PC-9 (cell line): ENCODE measurements around the gene ANKRD24. TPM values are rescaled to one million over a fixed set of nuclear protein-coding genes. Genes with fewer than 3 reads are reported as not detected.

Experiments used
- BruUV-seq: library from RNA; stranded (reverse); fragments of 400-500 nt; replicated peaks from 2 replicates; lab custom pipeline; 2021; lab: Mats Ljungman, UMichigan
- CTCF ChIA-PET: fragments of 300-600 bp; sonication (Branson Sonifier 250); formaldehyde crosslinking; loops from one replicate; lab custom pipeline; 2022; ENCODE audit warnings: antibody characterized with exemption; lab: Charles Lee
- POLR2A ChIA-PET: fragments of 300-600 bp; sonication (Branson Sonifier 250); formaldehyde crosslinking; loops from one replicate; lab custom pipeline; 2022; ENCODE audit warnings: antibody characterized with exemption; ENCODE audit not compliant: unreplicated experiment; lab: Charles Lee
- DNase-seq, 2 experiments: peaks; one replicate each; pipeline versions ENCODE4 v3.0.0 to v3.0.0-alpha.2; 2015 to 2022; ENCODE audit warnings: mixed read lengths in 1 of 2
- H2AFZ ChIP-seq: fragments of 200-600 bp; sonication (generic); 2 replicates; pipeline ENCODE4 v1.8.1; 2017; ENCODE audit warnings: antibody characterized with exemption
- H3F3A ChIP-seq: fragments of 200-600 bp; sonication (generic); 2 replicates; pipeline ENCODE4 v1.8.1; 2017; ENCODE audit warnings: antibody characterized with exemption, mild to moderate bottlenecking, low read depth; ENCODE audit not compliant: insufficient read depth
- H3K27ac ChIP-seq: fragments of 200-600 bp; sonication (generic); 2 replicates; pipeline ENCODE4 v1.6.1; 2016; ENCODE audit warnings: mixed run types
- H3K27me3 ChIP-seq: fragments of 200-600 bp; sonication (generic); 2 replicates; pipeline ENCODE4 v1.6.1; 2016; ENCODE audit warnings: low read depth, mixed run types; ENCODE audit not compliant: insufficient read depth
- H3K36me3 ChIP-seq: fragments of 200-600 bp; sonication (generic); 2 replicates; pipeline ENCODE4 v1.6.1; 2016; ENCODE audit warnings: low read depth, mixed run types
- H3K4me1 ChIP-seq: fragments of 200-600 bp; sonication (generic); replicated peaks from 2 replicates; pipeline ENCODE4 v1.6.1; 2016; ENCODE audit warnings: mixed run types; ENCODE audit not compliant: insufficient read depth
- H3K4me2 ChIP-seq: fragments of 200-600 bp; sonication (generic); 2 replicates; pipeline ENCODE4 v1.6.1; 2017; ENCODE audit warnings: mixed run types
- H3K4me3 ChIP-seq: fragments of 200-600 bp; sonication (generic); 2 replicates; pipeline ENCODE4 v1.6.1; 2016; ENCODE audit warnings: mixed run types
- H3K79me2 ChIP-seq: fragments of 200-600 bp; sonication (generic); 2 replicates; pipeline ENCODE4 v1.6.1; 2017; ENCODE audit warnings: low read depth, mixed run types
- H3K9me2 ChIP-seq: fragments of 200-600 bp; sonication (generic); 2 replicates; pipeline ENCODE4 v1.8.1; 2017; ENCODE audit warnings: mild to moderate bottlenecking; ENCODE audit not compliant: insufficient read depth
- H3K9me3 ChIP-seq: fragments of 200-600 bp; sonication (generic); 2 replicates; pipeline ENCODE4 v1.8.1; 2016; ENCODE audit warnings: low read depth; ENCODE audit not compliant: insufficient read depth
- H4K20me1 ChIP-seq: fragments of 200-600 bp; sonication (generic); 2 replicates; pipeline ENCODE4 v1.8.1; 2017; ENCODE audit not compliant: insufficient read depth
- CTCF ChIP-seq: fragments of 200-600 bp; sonication (generic); conservative IDR thresholded peaks from 2 replicates; pipeline ENCODE4 v1.6.1; 2017; ENCODE audit warnings: mixed run types, antibody characterized with exemption, mild to moderate bottlenecking, moderate library complexity
- EZH2 ChIP-seq: fragments of 200-600 bp; sonication (generic); IDR thresholded peaks from 2 replicates; pipeline ENCODE4 v1.8.0; 2017; ENCODE audit warnings: antibody characterized with exemption, low read depth
- intact Hi-C: fragments of 100-400 bp; cut with micrococcal nuclease; formaldehyde crosslinking; loops from one replicate; pipeline ENCODE4 v1.10.0; 2022; ENCODE audit not compliant: unreplicated experiment
- total RNA-seq: library from RNA; stranded (reverse); gene quantifications from 2 replicates; pipeline ENCODE4 v1.2.3, GENCODE V29; 2021

Gene ANKRD24
- total RNA-seq, 1 experiment from 2014 or later = 0.79 TPM

DNA sequence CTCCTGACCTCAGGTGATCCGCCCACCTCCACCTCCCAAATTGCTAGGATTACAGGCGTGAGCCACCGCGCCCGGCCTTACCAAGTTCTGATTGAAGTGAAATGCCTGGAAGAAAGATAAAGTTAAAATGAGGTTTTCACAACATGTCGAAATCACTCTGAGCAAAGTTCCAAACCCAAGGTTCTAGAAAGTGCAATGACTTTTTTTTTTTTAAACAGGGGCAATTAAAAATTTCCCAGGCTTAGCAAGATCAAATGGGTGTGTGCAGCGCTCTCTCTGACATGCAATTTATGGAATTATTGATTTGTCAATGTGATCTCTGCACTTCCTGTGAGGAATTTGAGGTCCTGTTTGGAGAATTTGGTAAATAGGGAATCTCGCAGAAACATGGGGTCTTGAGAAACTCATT, 45.8 kb upstream of the ANKRD24 start:
- H2AFZ ChIP-seq = no peak overlapping the region
- no peak overlapping the region for H3K4me3 ChIP-seq
- H3K4me1 ChIP-seq = peaks cover 9% of the 10 kb centered on the region; the same call in 1 of the 2 replicates
- H4K20me1 ChIP-seq = no peaks in the 10 kb centered on the region
- TF ChIP-seq EZH2 (no peak), CTCF (no peak)
- intact Hi-C loops = loop anchor here (5.0 kb wide), 1 partner anchor 149 kb away; the partner anchor contains the start of gene EEF2
- no peaks in the 10 kb centered on the region for H3K79me2 ChIP-seq
- BruUV-seq = no TSS peak
- no peaks in the 10 kb centered on the region for H3K36me3 ChIP-seq
- CTCF ChIA-PET = no interaction called here
- H3K27me3 ChIP-seq = no peaks in the 10 kb centered on the region
- no peak overlapping the region for H3K27ac ChIP-seq
- H3K4me2 ChIP-seq = no peak overlapping the region
- DNase-seq = no peak
- no peaks in the 10 kb centered on the region for H3K9me3 ChIP-seq
- H3F3A ChIP-seq = peaks cover 18% of the 10 kb centered on the region
- H3K9me2 ChIP-seq = no peaks in the 10 kb centered on the region
- POLR2A ChIA-PET = no interaction called here

DNA sequence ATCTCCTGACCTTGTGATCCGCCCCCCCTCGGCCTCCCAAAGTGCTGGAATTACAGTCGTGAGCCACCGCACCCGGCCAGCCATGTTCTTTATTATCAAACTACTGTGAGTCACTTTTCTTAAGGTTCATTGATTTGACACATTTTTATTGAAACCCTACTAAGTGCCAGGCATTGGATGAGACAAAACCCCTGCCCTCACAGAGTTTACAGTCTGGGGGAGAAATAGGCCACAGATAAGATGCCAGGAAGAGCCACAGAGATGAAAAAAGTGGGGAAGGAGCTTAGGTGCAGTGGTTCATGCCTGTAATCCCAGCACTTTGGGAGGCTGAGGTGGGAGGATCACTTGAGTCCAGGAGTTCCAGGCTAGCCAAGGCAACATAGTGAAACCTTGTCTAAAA, 44.0 kb upstream of the ANKRD24 start:
- no peaks in the 10 kb centered on the region for H3K79me2 ChIP-seq
- no peaks in the 10 kb centered on the region for H4K20me1 ChIP-seq
- no peaks in the 10 kb centered on the region for H3K36me3 ChIP-seq
- CTCF ChIA-PET = no interaction called here
- BruUV-seq = no TSS peak
- POLR2A ChIA-PET = no interaction called here
- intact Hi-C loops = loop anchor here (5.0 kb wide), 1 partner anchor 151 kb away; the partner anchor contains the start of gene EEF2
- H3K9me3 ChIP-seq = no peaks in the 10 kb centered on the region
- no peak overlapping the region for H2AFZ ChIP-seq
- H3K4me1 ChIP-seq = no peaks in the 10 kb centered on the region
- no peak for DNase-seq
- no peak for TF ChIP-seq CTCF
- no peak for TF ChIP-seq EZH2
- no peaks in the 10 kb centered on the region for H3K9me2 ChIP-seq
- H3K27me3 ChIP-seq = no peaks in the 10 kb centered on the region
- H3K27ac ChIP-seq = no peak overlapping the region
- no peak overlapping the region for H3K4me3 ChIP-seq
- H3F3A ChIP-seq = peaks cover 7% of the 10 kb centered on the region; the same call in 1 of the 2 replicates
- no peak overlapping the region for H3K4me2 ChIP-seq

DNA sequence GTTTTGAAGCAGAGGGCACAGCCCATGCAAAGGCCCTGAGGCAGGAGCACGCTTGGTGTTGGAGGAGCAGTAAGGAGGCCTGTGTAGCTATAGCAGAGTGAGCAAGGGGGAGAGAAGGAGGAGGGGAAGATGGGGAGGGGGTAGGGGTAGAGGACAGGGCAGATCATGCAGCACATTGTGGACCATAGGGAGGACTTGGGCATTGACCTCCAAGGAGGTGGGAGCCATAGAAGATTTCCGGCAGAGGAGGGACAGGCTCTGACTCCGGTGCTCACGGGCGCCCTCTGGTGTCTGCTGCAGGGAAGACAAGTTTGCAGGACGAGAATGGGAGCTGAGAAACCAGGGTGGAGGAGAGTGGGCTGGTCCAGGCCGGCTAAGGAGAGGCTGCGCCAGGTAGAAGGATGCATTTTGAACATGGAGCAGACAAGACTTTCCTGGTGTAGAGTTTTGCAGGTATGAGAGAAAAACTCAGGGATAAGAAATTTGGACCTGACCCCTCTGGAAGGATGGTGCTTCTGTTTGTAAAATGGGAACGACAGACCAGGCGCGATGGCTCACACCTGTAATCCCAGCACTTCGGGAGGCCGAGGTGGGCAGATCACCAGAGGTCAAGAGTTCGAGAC, 42.8 kb upstream of the ANKRD24 start:
- DNase-seq = peak; percentile 52 to 78
- Histone ChIP-seq H3K4me3 (no peak overlapping the region), H3K9me2 (no peaks in the 10 kb centered on the region), H3K27ac (no peak overlapping the region), H3K79me2 (no peaks in the 10 kb centered on the region), H3K36me3 (no peaks in the 10 kb centered on the region), H3K27me3 (no peaks in the 10 kb centered on the region), H3K9me3 (no peaks in the 10 kb centered on the region), H3K4me1 (peaks cover 3% of the 10 kb centered on the region), H4K20me1 (no peaks in the 10 kb centered on the region), H2AFZ (no peak overlapping the region), H3F3A (peaks cover 12% of the 10 kb centered on the region; the same call in 1 of the 2 replicates), H3K4me2 (peak overlapping the region; percentile 46; the same call in 1 of the 2 replicates)
- ChIA-PET POLR2A (interaction anchor here (0.8 kb wide), 1 partner anchor 61 kb away, joined by 3 read pairs; no protein-coding TSS in a partner anchor), CTCF (interaction anchor here (0.6 to 1.2 kb wide), 2 partner anchors 74 to 169 kb away, joined by 3 to 10 read pairs; partner anchors contain the start of gene DAPK3)
- no TSS peak for BruUV-seq
- intact Hi-C loops = loop anchor here (5.0 to 10.0 kb wide), 4 partner anchors 43 to 152 kb away; partner anchors contain the start of genes ANKRD24, EEF2, SIRT6 and ZBTB7A
- TF ChIP-seq CTCF (peak; percentile 78), EZH2 (no peak)
